Activated T-cell treated with anti-CD3 and anti-CD28 coated beads for 48 hours (primary cell): ENCODE measurements around the gene CNN1.
"Not testable (repeated sequence)": the region's sequence is repeated elsewhere in the genome, so short reads cannot be mapped to it uniquely, and the experiment has no call there.

ENCODE experiments used
- DNase-seq: peaks from one replicate; pipeline ENCODE4 v3.0.0-alpha.2; 2020; ENCODE audit warnings: low read depth

CNN1 gene

DNA sequence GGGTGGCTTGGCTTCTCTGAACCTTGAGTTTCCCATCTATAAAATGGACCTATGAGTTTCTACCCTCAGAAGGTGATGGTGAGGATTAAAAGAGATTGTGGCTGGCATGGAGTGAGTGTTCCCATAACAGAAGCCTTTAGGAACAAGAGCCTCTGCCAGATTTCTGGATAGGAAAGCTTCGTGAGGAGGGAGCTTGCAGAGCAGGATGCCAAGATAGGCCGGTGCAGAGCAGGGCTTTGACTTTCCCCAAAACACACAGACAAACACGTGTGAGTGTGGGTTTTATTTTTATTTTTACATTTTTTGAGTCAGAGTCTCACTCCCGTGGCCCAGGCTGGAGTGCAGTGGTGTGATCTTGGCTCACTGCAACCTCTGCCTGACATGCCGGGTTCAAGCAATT lies 3.7 kb upstream of the CNN1 start:
- no peak for DNase-seq

DNA sequence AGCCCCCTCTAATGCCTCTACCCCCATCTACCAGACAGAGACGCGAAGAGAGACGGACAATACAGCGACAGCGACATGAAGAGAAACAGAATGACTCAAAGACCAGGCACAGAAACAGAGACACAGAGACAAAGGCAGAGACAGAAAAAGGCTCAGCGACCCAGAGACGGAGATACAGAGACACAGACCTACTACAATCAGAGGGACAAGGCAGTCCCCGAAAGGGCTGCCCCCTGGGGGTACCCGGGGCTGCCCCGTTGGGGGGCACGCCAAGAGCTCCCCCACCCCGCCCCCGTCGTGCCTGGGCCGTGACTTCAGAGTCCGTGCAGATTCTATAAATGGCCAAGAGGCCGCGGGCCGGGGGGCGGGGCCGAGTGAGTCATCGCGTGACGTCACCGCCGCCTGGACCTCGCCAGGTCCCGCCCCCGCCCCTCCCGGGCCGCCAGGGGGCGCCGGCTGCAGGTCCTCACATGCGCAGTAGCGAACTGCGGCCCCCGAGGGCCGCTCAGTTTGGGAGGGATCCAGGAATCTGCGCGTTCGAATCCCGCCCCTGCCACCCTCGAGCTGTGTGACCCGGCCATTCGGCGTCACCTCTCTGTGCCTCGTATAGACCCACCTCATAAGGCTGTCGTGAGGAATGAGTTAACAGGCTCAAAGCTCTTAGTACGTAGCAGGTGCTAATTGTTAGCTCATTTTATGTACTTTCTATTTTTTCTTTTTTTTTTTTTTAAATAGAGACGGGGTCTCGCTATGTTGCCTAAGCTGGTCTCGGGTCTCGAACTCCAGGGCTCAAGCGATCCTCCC lies 2.7 kb upstream of the CNN1 start:
- peak; percentile 90 for DNase-seq

DNA sequence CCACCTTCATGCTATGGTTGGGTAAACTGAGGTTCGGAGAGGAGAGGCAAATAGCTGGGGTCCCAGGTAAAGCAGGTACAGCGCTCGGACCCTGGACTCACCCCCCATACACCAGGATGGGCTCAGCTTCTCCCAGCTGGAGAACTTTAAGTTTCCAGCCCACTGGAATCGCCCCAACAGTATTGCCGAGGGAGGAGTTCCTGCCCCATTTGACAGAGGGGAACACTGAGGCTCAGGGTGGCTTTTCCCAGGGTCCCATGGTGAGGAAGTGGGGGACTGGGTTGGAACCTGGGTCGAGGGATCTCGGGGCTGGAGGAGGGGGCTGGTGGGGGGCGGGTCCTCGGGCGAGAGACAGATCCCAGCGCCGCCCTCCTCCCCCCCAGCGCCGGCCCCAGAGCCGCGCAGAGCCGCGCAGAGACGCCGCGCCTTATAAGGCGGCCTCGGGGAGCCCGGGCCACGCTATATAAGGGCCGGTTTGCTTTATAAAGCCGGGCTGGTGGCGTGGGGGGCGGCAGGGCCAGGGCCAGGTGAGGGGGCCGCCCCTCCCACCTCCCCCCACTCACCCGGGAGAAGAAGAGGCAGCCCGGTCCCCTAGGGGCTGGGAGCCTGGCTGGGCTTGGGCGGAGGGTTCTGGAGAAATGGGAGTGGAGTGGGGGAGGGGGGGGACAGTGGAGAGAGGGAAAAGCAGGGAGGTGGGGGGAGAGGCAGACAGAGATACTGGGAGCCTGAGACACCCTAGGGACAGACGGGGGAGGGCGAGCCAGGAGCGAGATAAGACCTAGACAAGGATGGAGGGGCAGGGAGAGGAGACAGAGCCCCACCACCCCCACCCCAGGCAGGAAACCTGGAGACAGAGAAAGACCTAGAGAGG lies 1.1 kb downstream of the CNN1 start:
- DNase-seq: no peak

DNA sequence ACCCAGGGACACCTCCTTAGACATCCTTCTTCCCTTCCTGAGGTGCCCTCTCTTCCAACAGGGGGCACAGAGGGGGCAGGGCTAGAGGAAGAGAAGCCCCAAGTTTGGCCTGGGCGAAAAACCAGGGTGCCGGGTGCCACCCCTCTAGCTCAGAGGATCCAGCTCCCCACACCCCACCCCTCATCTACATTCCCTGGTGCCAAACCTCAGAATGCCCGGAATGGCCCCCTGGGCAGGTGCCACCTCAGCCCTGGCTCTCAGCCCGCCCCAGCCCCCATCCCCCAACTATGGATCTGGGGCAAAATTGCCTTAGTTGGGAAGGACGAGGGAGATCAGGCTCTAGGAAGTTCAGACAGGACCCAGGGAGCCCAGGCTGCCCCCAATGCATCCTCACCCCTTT lies 2.0 kb downstream of the CNN1 start:
- no peak for DNase-seq

DNA sequence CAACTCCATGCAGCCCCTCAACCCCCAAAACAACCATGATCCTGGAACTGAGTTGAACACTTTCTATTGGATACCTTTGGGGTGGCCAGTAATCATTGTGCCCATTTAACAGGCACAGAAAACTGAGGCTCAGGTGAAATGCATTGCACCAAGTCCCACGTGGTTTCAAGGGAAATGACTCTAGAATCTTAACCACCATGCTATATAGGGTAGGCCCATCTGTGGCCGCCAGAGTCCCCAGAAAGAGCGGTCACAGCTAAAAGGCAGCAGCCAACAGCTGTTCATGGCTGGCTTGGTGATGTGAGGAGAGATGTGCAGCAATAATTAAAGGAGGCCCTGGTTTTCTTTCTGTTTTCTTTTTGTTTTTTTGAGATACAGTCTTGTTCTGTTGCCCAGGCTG lies 2.6 kb downstream of the CNN1 start:
- no peak for DNase-seq

DNA sequence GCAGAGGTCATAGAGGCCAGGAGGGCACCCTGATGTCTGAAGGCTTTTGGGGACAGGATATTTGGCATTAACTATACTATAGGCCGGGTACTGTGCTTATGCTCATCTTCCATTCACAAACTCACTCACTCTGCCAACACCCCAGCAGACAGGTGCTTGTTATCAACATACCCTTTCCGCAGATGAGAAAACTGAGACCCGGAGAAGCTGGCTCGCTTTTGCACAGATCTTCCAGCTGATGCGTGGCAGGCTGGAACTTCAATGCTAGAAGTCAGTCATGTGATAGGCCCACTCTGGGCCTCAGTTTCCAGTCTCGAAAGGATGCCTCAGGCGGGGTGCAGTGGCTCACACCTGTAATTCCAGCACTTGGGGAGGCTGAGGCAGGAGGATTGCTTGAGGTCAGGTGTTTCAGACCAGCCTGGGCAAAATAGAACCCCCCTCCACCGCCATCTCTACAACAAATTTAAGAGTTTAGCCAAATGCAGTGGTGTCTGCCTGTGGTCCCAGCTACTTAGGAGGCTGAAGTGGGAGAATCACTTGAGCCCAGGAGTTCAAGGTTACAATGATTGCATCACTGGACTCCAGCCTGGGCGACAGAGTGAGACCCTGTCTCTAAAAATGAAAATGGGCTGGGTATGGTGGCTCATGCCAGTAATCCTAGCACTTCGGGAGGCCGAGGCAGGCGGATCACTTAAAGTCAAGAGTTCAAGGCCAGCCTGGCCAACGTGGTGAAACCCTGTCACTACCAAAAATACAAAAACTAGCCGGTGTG lies 9.5 kb downstream of the CNN1 start:
- DNase-seq: no peak

DNA sequence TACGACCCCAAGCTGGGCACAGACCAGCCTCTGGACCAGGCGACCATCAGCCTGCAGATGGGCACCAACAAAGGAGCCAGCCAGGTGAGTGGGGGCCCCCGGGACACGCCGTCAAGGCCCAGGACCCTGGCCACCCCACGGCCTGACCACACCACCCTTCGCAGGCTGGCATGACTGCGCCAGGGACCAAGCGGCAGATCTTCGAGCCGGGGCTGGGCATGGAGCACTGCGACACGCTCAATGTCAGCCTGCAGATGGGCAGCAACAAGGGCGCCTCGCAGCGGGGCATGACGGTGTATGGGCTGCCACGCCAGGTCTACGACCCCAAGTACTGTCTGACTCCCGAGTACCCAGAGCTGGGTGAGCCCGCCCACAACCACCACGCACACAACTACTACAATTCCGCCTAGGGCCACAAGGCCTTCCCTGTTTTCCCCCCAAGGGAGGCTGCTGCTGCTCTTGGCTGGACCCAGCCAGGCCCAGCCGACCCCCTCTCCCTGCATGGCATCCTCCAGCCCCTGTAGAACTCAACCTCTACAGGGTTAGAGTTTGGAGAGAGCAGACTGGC lies 10.8 kb downstream of the CNN1 start:
- DNase-seq: no peak

DNA sequence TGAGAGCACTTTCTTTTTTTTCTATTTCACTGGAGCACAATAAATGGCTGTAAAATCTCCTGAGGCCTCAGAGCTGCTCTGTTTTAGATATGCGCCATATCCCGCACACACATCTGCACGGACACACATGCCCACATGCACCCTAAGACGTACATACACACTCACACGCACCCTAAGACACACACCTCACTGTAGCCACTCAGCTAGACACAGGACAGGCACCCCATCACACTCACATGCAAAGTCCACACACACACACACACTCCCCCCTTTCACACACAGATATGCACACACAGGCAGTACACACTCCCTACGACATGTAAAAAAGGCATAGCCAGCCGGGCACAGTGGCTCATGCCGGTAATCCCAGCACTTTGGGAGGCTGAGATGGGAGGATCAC lies 11.6 kb downstream of the CNN1 start:
- no peak for DNase-seq

DNA sequence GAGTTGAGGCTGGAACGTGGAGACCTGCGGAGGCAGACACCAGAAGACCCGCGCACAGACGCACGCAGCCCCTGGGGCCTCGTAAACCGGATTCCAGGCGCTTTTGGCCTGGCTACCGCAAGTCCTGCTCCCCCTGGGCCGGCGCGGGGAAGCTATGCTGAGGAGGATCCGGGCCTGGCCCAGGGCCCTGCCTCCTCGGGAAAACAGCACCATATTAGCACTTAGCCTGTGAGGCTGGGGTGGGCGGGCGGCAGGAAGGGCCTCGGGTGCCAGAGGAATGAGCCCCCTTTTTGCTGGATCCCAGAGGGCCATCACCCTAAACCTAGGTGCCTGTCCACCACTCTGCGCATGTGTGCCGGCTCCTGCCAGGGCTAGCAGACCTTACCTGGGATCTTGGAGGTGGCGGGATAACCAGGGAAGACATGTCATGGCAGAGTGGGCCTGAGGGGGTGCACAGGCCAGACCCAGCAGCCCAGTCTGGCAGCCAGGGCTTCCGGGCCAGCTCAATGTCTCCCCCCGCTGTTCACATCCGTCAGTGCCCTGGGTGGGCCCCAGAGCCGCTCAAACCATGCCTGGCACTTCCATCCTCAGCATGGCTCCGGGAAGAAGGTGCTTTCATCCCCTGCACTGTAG lies 13.1 kb downstream of the CNN1 start:
- DNase-seq: no peak

DNA sequence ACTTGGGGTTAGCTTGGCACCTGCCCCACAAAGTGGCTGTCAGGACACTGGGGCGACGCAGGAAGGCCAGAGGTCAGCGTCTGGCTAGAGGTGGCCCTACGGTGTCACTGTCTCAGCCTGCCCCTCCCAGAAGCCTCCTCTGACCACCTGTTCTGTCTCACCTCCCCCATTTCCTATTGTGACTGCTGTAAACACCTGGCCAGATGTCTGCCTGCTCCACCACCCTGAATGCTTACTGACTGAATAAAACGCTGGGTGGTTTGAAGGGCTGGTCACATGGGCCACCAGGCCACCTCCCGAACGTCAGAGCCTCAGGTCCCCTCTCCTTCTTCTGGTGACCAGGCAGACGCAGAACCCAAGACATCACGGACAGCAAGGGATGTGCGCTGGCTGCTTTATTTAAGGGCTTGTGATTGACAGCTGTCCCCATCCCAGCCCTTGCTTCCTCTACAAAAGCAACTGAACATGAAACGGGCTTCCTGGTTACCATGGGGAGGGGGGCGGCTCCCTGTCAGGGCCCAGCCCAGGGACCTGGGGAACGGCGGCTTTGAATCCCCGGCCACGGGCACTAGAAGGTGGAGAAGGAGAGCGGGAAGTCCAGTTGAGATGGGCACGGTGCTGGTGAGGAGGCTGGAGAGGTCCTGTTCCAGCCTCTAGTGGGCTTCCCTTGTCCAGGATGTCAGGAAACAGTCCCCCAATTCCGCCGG lies 14.2 kb downstream of the CNN1 start:
- DNase-seq: no peak

DNA sequence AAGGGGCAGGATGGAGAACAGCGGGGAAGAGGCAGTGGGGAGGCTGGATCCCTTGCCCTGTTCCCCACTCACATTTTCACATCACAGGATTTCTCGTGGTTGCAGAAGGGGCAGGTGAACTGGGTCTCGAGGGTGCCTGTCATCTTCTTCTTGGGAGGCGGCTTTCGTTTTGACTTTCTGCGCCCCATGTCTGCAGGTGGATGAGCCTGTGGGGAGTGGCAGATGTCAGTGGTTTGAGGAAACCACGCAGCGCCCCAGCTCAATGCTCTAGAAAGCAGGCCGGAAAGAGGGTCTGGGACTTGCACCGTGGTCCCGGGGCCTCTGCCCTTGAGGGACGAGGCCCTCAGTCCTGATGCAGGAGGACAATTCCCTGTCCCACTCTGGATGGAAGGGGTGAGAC lies 15.5 kb downstream of the CNN1 start:
- no peak for DNase-seq

DNA sequence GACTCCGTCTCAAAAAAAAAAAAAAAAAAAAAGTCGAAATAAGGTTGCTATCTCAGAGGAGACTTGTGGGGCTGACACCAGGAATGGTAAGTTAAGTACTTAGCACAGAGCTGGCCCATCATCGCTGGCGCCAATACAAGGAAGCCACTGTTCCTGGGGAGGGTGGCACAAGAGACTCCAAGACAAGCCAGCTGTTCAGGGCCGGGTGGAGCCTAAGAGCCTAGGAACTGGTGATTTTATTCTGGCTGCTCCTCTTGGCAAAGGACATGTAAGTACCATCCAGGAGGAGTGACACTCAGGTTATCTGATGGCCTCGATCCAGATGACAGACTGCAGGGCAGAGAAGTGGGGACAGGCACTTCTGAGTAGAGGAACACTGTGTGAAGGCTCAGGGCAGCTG lies 16.6 kb downstream of the CNN1 start:
- no peak for DNase-seq

DNA sequence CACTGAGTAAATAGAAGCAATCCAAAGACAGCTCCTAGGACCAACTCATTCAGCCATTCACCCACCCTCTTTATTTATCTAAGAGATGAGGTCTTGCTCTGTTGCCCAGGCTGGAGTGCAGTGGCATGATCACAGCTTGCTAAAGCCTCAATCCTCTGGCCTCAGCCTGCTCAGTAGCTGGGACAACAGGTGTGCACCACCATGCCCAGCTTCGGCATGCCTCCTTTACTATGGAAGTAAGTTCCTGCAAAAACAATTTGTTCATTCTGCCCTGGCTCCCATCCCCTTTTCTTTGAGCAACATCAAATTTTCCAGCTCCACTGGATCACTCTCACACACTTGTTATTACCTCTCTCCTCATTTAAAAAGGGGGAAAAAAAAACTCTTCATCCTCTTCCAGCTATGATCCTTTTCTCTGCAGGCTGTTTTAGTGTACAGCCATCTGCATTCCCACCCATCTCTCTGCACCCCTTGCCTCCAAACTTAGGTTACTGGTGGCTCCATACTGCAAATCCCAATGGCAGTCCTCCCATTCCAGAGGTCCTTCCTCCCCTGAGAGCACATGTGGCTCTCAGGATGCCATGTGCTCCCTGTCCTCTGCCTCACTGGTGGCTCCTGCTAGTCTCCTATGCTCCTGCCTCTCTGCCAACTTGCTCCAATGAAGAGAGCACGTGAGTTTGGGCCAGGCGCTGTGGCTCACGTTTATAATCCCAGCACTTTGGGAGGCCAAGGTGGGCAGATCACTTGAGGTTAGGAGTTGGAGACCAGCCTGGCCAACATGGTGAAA lies 18.2 kb downstream of the CNN1 start:
- DNase-seq: no peak

DNA sequence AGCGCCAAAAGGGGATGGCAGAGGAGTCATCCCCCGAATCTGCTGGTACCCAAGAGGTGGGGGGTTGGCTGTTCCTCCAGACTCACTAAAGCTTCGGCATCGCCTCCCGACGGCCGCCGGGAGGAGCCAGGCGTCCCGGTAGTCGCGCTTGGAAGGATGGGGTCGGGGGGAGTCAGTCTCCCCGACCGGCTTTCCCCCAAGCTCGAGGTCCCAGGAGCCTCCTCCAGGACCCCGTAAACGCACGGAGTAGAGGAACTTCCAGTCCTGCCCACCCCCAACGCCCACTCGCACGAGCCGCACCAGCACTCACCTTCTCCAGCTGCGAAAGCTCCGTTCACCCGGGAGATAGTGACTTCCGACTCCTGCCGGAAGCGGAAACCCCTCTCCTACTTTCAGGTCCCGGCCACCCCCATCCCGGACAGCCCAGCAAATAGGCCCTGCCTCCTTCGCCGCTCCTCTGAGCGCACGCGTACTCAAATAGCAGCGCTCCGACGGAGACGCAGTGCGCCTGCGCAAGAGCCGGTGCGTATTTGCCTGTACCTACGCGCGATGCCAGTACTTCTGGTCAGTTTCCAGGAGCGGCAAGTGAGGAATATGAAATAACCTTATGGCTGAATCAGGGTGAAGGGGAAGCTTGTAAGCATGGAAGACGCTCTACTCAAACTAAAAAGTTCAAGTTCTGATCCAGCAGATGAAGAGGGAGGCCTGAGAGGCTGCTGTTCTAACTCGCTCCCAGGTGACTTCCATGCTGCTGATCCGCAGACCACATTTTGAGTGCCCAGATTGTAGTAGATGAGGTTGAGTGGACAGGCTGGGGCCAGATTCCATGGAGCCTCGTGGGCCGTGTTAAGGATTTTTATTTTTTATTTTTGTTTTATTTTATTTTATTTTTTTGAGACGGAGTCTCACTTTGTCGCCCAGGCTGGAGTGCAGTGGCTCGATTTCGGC lies 20.5 kb downstream of the CNN1 start, which contains the start of gene ELOF1:
Gene ELOF1, minus strand, starts transcription at position 350 of the 948 bp plus-strand sequence. CDS start 4,883 bp downstream, outside the sequence.
- DNase-seq: peak; percentile 96

DNA sequence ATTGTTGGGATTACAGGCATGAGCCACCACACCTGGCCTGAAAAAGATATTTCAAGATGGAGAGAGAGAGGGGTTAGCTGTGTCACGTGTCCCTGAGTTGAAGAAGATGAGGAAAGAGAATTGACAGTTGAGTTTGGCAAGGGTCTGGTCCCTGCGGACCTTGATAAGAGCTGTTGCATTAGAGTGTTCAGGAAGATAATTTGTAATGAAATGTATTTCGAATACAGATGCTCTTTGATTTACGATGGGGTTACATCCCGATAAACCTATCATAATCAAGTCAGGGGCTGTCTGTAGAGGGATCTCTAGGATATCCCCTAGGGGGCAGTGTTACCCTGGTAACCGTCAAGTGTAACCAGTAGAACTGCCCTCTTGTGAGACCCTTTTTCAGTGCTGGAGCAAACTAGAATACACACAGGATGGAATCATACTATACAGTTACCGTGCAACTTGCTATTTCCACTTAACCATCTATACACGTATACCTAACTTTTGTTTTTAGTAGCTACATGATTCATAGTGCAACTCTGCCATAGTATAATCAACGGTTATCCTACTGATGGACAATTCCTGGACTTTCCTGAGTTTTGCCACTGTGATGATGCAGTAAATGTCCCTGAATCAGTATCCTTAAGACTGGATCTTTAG lies 21.9 kb downstream of the CNN1 start:
- peak; percentile 46 for DNase-seq

DNA sequence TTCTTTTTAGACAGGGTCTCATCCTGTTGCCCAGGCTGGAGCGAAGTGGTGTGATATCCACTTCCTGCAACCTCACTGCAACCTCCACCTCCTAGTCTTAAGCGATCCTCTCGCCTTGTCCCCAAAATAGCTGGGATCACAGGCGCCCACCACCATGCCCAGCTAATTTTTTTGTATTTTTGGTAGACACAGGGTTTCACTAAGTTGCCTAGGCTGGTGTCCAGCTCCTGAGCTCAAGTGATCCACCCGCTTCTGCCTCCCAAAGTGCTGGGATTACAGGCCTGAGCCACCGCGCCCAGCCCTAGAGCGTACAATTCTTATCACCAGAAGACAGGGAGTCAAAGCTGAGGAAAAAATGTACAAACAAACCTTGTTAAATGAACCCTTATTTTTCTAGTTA lies 24.9 kb downstream of the CNN1 start:
- no peak for DNase-seq

DNA sequence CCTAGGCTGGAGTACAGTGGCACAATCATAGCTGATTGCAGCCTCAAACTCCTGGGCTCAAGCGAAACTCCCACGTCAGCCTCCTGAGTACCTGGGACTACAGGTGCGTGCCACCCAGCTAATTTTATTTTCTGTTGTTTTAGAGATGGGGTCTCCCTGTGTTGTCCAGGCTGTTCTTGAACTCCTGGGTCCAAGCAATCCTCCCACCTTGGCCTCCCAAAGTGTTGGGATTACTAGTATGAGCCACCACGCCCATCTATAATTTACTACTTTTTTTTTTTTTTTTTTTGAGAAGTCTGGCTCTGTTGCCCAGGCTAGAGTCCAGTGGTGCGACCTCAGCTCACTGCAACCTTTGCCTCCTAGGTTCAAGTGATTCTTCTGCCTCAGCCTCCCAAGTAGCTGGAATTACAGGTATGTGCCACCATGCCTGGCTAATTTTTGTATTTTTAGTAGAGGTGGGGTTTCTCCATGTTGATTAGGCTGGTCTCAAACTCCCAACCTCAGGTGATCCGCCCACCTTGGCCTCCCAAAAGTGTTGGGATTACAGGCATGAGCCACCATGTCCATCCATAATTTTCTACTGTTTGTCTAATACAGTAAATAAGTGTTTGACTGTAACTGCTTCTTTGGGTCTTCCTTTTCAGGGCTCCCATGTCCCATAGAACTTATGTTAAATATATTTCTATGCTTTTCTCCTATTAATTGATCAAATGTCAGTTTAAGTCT lies 25.6 kb downstream of the CNN1 start:
- DNase-seq: not testable (repeated sequence)

DNA sequence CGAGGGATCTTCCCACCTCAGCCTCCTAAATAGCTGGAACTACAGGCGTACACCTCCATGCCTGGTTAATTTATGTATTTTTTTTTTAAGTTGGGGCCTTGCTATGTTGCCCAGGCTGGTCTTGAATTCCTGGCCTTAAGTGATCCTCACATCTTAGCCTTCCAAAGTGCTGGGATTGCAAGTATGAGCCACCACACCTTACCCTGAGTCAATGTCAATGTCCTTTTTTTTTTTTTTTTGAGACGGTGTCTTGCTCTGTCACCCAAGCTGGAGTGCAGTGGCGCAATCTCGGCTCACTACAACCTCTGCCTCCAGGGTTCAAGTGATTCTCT lies 27.0 kb downstream of the CNN1 start:
- DNase-seq: not testable (repeated sequence)
